NCI-H460 (cell line): ENCODE results near the gene NTN3. TPM values are rescaled to one million over a fixed set of nuclear protein-coding genes. Genes with fewer than 3 reads are reported as not detected.

Source experiments
- DNase-seq: peaks from one replicate; pipeline ENCODE4 v3.0.0-alpha.2; 2016; ENCODE audit warnings: low read depth; ENCODE audit errors: extremely low read depth
- total RNA-seq: library from RNA; depleted of rRNA; stranded (reverse); fragments of >200 nt; shearing (Covaris generic); gene quantifications from 2 replicates; pipeline ENCODE4 v1.2.3, GENCODE V29; 2014

The NTN3 gene
- total RNA-seq, 1 experiment from 2014 or later = 0.07 TPM

DNA sequence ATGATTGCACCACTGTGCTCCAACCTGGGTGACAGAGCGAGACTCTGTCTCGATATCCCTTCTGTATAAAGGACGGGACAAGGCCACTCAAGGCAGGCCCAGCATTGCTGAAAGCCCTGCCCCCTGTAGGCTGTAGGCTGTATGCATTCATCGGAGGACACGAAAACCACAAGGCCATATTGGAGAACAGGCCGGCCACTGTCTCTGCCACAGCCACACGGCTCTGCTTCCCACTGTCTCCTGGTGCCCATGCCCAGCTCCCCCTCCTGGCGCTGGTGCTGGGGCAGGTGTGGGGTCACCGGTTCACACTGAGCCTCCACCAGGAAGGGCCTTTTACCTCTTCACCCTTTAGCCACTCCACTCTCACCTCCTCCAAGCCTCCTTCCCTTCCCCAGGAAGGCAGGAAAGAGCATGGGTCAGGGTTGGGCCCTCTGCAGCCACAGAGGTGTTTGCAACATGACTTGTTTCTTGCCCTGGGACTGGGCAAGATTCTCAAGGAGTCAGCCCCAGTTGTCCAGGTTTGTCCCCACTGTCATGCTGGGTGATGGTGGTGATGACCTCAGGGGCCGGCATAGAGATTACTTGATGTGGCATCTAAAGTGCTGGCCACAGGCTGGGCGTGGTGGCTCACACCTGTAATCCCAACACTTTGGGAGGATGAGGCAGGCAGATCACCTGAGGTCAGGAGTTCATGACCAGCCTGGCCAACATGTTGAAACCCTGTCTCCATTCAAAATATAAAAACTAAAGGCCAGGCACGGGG is 5.3 kb upstream of the NTN3 start:
- no peak for DNase-seq

DNA sequence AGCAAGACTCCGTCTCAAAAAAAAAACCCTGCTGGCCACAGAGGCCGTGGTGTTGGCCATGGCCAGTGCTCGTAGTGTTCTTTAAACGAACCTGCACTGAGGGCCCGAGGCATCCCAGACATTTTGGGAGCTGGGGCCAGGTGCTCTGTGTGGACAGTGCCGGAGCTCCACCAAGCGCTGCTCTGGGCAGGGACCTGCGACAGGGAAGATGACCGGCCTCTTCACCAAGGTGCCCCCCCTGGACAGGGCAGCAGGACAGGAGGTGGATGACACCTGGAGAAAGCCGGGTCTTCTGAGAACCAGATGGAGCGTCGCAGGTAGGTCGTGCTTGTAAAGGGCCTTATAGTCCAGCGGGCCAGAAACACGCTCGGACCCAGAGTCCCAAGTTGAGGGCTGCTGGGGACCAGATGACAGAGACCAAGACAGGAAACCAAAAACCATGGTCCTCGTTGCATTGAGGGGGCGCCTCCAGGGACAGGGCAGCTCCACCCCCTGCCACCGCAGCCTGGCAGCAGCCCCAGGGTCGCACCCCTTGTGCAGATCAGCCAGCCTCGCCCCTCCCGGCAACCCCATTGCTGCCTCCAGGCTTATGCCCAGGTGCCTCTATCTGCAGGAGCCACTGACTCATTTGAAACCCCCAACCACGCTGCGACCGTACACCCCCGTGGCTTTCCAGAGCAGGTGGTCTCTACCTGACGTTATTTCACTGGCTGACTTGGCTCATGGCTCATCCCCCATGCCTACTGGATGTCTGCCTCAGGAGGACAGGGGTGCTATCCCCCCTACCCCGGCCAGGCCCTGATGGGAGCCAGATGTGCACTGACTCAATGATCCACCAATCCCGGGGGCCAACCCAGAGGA is 4.2 kb upstream of the NTN3 start:
- DNase-seq = no peak

DNA sequence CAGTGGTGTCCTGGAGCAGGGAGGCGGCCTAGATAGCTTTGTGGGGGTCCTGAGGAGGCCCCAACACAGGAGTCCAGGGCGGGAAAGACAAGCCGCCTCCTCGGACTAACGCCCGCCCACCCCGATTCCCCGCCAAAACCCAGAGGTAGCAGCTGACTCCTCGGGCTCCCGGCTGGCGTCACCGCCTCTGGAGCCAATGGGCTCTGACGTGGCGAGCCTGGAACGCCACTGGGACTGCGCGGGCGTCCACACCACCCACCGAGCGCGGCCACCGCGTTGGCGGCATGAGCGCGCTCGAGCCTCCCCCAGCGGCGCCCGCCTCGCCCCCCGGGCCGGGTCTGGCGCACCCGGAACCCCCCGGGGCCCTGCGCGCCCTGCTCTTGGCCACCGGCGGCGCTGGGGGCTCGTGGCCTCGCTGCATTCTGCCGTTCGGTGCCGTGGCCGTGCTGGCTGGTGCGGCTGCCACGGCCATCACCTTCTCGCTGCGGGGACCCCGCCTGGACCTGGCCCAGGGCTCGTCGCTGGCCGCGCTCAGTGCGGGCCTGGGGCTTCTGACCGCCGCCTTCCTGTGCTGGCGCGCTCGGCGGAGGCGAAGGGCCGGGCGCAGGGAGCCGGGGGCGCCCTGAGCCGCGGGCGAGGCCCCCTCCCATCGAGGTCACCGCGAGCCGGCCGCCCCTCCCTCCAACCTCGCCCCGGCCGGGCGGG is 3.4 kb upstream of the NTN3 start:
- DNase-seq = peak; percentile 49

DNA sequence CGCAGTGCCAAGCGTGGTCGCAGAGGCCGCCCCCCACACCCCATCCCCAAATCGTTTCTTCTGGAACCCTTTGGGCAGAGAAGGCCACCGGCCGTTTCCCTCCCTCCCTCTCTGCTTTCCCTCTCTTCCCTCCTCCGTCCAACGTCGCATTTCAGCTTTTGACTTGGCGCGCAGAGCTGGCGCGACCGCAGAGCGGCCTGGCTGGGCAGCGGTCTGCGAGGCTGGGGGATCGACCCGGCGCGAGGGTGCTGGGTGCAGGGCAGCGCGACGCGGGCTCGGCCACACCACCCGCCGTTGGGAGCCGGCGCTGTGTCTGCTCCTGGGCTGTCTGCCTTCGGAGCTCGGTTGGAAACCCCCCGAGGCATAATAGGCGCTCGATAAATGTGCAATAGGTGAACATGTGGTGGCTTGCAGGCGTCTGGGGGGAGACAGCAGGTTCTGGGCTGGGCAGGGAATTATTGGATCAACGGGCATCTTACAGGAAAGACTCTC is 2.8 kb upstream of the NTN3 start:
- DNase-seq = peak; percentile 25

DNA sequence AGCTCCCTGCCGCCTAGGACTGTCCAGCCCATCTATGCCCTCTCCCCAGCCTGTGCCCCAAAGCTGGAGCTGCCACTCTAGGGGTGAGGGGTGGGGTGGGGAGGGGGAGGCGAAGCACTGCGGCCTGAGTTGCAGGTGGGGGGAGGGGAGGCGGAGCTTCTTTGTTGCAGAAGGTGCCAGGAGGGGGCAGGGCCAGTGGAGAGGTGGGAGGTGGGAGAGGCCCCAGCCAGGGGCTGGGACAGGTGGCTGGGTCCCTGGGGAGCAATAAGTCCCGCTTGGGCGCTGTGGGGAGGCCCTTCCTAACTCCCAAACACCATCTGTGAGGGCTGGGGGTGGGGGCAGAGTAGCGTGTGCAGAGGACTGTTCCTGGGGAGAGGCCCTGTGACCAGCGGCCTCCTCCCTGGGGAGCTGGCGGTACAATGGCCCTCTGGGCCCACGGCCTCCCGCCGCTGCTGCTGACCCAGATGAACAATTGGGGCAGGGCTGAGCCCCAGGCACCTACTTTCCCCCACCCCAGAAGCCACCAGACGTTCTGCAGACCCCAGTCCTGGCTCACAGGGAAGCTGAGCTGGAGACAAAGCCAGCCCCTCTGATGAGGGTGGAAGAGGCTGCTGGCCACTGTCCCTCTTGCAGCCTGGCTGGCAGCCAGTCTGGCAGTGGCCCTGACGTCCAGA is 2.2 kb upstream of the NTN3 start:
- no peak for DNase-seq

DNA sequence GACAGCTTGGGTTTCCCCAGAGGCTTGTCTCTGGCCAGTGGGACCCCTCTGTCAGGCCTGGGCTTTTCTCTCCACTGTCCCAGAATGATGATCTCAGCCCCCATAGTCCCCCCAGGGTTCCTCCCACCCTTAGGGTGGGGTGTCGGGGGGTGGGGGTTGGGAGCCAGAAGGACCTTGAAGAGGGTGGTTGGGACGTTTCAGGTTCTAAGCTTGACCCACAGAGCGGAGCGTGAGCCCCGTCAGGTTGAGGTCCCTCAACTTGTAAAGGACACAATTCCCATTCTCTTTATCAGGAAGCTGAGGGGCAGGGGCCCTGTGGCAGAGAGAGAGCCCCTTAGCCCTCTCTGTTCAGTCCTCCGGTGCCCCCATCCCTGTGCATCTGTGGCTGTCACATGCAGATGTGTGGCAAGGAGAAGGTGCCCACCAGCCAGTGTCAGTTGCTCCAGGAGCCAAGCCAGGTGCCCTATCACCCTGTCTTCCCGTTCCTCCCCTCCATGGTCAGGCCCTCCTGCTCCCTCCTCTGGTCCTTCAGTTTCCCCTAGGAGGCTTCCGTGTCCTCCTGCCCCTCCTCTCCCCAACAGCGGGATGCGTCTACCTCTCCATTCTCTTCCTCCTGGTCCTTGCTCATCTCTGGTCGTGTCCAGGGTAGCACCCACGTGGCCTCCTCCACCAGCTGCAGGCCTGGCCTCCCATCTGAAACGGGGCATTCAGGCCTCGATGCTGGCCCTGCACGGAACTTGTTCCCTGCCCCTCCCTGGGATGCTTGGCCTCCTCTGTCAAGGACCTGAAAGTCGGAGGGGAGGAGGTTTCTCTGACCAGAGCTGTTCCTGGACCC is 1.5 kb upstream of the NTN3 start:
- DNase-seq = no peak

DNA sequence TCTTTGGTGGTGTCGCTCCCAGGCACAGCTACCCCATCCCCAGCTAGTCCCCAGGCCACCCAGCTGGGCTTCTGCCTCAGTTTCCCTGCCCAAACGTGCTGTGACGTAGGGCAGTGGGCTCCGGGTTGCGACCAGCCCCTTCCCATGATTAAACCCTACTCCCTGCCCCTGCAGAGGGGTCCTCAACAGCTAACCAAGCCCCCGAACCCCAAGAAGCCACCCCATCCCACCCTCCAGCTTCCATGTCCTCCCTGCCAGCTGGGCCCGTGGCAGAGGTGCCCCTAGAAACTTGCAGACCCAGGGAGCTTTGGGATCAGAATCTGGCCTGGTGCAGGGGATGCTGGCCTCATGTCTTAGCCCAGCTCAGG is 879 bp upstream of the NTN3 start:
- DNase-seq = no peak

DNA sequence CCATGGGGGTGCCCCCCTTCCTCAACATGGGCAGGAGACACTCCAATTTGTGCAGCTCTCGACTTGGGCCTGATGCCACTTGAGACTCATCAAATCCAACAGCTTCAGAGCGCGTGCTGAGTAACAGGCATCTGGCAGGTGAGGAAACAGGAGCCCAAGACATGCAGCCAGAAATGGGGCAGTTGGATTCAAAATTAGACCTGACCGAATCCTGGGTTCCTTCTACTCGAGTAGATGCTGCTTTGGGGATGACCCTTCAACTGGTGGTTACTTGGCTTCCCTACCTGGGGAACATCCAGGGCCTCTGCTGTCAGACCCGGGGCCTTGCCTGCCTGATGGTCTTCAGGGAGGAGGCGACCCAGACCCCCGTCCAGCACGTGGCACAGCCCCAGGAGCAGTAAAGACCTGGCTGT is 488 bp upstream of the NTN3 start:
- DNase-seq = no peak

DNA sequence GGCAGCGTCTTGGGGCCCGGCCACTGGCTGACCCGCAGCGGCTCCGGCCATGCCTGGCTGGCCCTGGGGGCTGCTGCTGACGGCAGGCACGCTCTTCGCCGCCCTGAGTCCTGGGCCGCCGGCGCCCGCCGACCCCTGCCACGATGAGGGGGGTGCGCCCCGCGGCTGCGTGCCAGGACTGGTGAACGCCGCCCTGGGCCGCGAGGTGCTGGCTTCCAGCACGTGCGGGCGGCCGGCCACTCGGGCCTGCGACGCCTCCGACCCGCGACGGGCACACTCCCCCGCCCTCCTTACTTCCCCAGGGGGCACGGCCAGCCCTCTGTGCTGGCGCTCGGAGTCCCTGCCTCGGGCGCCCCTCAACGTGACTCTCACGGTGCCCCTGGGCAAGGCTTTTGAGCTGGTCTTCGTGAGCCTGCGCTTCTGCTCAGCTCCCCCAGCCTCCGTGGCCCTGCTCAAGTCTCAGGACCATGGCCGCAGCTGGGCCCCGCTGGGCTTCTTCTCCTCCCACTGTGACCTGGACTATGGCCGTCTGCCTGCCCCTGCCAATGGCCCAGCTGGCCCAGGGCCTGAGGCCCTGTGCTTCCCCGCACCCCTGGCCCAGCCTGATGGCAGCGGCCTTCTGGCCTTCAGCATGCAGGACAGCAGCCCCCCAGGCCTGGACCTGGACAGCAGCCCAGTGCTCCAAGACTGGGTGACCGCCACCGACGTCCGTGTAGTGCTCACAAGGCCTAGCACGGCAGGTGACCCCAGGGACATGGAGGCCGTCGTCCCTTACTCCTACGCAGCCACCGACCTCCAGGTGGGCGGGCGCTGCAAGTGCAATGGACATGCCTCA is 773 bp downstream of the NTN3 start:
- no peak for DNase-seq

DNA sequence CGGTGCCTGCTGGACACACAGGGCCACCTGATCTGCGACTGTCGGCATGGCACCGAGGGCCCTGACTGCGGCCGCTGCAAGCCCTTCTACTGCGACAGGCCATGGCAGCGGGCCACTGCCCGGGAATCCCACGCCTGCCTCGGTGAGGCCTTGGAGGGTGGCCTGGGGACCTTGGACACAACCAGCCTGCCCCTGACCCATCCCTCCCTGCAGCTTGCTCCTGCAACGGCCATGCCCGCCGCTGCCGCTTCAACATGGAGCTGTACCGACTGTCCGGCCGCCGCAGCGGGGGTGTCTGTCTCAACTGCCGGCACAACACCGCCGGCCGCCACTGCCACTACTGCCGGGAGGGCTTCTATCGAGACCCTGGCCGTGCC is 1.4 kb downstream of the NTN3 start:
- DNase-seq = no peak

DNA sequence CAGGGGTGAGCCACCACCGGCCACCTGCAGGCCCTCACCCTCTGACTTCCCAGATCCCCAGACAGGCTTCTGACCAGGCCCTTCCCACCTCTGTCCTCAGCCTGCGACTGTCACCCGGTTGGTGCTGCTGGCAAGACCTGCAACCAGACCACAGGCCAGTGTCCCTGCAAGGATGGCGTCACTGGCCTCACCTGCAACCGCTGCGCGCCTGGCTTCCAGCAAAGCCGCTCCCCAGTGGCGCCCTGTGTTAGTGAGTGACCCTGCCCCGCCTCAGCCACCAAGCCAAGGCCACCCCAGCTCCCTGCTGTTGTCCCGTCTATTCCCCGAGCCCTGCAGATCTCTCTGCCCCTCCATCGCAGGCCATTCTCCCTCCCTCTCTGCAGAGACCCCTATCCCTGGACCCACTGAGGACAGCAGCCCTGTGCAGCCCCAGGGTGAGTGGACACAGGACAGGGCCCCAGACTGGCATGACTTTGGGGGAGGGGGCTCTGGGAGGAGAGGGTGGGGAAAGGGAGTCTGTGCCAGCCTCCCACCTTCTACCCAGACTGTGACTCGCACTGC is 1.9 kb downstream of the NTN3 start:
- DNase-seq = no peak

DNA sequence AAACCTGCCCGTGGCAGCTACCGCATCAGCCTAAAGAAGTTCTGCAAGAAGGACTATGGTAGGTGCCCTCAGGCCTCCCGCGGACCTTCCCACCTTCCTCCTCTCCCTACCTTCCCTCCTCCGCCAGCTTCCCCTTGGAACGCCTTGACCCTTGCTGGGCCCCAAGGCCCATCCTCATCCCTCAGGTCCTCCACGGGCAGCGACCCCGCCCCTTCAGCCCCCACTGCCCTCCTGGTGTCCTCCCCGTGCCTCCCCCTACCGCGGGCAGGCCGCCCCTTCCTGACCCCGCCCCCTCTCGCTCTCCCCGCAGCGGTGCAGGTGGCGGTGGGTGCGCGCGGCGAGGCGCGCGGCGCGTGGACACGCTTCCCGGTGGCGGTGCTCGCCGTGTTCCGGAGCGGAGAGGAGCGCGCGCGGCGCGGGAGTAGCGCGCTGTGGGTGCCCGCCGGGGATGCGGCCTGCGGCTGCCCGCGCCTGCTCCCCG is 2.4 kb downstream of the NTN3 start:
- DNase-seq = no peak

DNA sequence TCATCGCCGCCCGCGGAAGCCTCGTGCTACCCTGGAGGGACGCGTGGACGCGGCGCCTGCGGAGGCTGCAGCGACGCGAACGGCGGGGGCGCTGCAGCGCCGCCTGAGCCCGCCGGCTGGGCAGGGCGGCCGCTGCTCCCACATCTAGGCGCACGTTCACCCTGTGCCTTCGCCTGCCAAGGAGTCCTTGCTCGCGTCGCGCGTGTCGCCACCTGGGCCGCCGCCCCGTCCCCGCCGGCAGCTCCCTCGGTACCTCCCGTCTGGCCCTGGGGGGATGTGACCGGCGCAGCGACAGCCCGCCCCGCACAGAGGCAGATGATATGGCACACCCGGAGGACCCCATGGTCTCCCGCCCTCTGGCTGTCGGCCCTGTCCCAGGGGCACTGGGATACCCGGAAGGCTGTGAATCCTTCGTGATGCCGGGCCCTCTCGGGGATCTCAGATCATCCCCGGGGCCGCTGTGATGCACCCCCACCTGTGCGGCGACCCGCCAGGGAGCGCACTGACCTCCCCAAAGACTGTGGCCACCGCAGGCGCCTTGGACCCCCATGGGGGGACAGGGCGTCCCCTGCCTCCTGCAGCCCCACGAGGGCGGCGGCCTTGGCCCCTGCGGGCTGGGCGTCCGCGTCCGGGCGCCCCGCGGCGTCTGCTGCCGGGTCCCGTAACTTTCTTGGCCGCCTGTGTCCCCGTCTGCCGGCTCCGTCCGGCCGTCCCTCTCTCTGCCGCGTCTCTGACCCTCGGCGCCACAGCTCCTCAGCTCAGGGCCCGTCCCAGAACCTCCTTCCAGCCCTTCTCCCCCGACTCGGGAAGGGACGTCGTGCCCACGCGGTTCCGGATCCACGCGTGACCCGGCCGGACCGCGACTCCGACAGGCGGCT is 3.1 kb downstream of the NTN3 start:
- DNase-seq = peak; percentile 38

DNA sequence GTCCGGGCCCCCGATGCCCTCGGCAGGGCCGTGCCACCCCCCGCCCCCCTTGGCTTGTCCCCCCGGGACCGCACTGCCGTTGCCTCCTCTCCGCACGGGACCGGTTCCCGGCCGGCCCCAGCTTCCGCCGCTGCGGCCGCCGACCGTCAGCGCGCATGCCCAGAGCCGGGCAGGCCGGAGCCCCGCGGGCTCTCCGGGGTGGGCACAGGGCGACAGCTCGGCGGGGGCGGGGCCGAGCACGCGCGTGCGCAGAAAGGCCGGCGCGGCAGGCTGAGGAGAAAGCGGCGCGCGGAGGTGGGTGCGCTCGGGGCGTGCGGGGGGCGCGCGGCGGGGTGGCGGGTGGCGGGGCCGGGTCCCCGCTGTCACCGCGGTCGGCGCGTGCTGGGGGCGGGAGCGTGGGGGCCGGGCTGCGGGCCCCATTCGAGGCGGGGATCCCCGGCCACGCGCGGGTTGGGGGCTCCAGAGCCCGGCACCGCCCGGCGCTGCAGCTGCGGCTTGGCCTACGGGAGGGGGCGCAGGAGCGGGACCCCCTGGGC is 3.8 kb downstream of the NTN3 start, which contains the start of gene TBC1D24:
TBC1D24 (plus strand) TSS at position 251 of the 536 bp plus-strand sequence. CDS start 21,022 bp downstream, outside the sequence.
- DNase-seq = peak; percentile 80

DNA sequence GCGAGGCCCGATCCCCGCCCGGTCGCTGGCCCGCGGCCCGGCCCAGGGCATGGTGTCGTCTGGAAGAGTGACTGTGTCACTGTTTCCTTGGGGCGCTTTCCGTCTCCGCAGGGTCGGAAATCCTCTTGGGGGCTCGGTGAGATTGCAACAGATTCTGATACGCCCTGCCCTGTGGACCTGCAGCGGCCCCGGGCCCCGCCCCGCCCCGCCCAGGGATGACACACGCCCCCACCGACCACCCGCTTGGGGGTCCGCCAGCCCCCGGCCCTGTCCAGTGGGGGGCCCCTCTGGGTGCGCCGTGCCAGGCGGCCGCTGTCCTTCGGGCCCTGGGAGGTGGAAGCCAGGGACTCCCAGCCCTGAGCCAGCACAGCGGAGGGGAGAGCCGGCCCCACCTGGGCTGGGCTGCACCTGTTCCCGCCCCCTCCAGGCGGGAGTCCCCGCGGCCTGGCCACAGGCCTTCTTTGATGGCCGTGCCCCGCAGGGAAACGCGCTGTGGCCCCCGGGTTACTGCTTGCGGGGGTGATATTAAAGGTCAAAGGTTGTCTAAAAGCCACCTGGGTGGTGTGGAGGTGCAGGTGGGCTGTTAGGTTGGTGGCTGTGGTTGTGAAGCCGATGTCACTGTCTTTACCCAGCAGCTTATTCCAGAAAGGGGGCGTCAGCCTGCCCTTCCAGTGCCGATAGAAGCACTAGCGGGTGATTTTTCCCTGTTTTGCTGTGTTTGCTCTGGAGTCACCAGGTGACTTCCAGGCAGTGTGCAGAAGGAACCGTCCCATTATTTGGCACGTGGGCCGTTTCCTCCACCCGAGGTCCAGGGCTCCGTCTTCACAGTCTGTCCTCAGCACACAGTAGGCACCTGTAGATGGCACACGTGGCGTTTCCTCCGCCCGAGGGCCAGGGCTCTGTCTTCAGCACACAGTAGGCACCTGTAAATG is 4.6 kb downstream of the NTN3 start:
- DNase-seq = no peak

DNA sequence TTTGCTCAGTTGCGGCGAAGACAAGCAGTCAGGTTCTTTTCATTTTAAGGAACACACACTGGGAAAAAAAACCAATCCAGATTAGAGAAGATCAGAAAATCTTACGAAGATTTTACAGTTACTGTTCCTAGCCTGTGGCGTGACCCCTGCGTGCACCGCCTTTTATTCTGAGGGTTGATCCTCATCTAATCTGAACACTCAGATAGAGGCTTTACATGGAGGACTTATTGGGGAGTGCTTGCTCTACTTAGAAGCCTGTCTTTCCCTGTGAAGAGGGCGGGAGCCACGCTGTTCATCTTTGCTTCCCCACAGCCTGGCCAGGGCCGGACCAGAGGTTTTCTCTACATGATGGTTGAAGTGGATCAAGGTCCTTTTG is 5.2 kb downstream of the NTN3 start:
- DNase-seq = no peak
